Neuronal stem cell (in vitro differentiated cells): Measurements from ENCODE around the gene SUN3.
"Not testable (repeated sequence)": the region's sequence is repeated elsewhere in the genome, so short reads cannot be mapped to it uniquely, and the experiment has no call there.

Experiments used
- DNase-seq: peaks from one replicate; pipeline ENCODE4 v3.0.0-alpha.2; 2013; ENCODE audit warnings: low spot score
- H2AFZ ChIP-seq: one replicate; pipeline ENCODE4 v1.6.1; 2013; ENCODE audit warnings: mild to moderate bottlenecking, low read length, inconsistent platforms
- H2AK5ac ChIP-seq: 2 replicates; pipeline ENCODE4 v1.6.1; 2013; ENCODE audit warnings: low read depth, mild to moderate bottlenecking, inconsistent platforms, low read length, moderate library complexity, mixed read lengths
- H2BK120ac ChIP-seq: 2 replicates; pipeline ENCODE4 v1.6.1; 2013; ENCODE audit warnings: low read depth, mild to moderate bottlenecking, inconsistent platforms, low read length, moderate library complexity, mixed read lengths
- H2BK12ac ChIP-seq: one replicate; pipeline ENCODE4 v1.6.1; 2013; ENCODE audit warnings: low read length, inconsistent platforms
- H2BK15ac ChIP-seq: 2 replicates; pipeline ENCODE4 v1.6.1; 2013; ENCODE audit warnings: mild to moderate bottlenecking, low read length, inconsistent platforms, mixed read lengths
- H2BK5ac ChIP-seq: one replicate; pipeline ENCODE4 v1.6.1; 2013; ENCODE audit warnings: inconsistent platforms, mild to moderate bottlenecking, low read length, moderate library complexity
- H3K14ac ChIP-seq: one replicate; pipeline ENCODE4 v1.6.1; 2013; ENCODE audit warnings: low read length, inconsistent platforms
- H3K18ac ChIP-seq: 2 replicates; pipeline ENCODE4 v1.6.1; 2013; ENCODE audit warnings: low read length, inconsistent platforms
- H3K23ac ChIP-seq: 2 replicates; pipeline ENCODE4 v1.6.1; 2013; ENCODE audit warnings: low read depth, mild to moderate bottlenecking, mixed read lengths, low read length, inconsistent platforms; ENCODE audit not compliant: poor library complexity
- H3K27ac ChIP-seq: replicated peaks from 3 replicates; pipeline ENCODE4 v1.5.1; 2013; ENCODE audit warnings: low read length, inconsistent platforms
- H3K27me3 ChIP-seq, 3 experiments: 2 replicates each; pipeline ENCODE4 v1.6.1; 2013; ENCODE audit warnings: low read length in 3 of 3, mild to moderate bottlenecking in 2 of 3, inconsistent platforms in 1 of 3, low read depth in 1 of 3, mixed read lengths in 1 of 3, moderate library complexity in 1 of 3; ENCODE audit not compliant: control insufficient read depth in 3 of 3, insufficient read depth in 3 of 3
- H3K36me3 ChIP-seq, 2 donors: replicated peaks in 1 of 2; 2 replicates each; pipeline ENCODE4 v1.6.1; 2013; ENCODE audit warnings: low read length in 2 of 2; ENCODE audit not compliant: control insufficient read depth in 2 of 2, insufficient read depth in 2 of 2
- H3K4ac ChIP-seq: 2 replicates; pipeline ENCODE4 v1.6.1; 2013; ENCODE audit warnings: inconsistent platforms, mild to moderate bottlenecking, low read length, moderate library complexity
- H3K4me1 ChIP-seq, 2 donors: 1 replicate in 1 of 2; 2 replicates in 1 of 2; pipeline ENCODE4 v1.6.1; 2013; ENCODE audit warnings: low read length in 2 of 2, low read depth in 1 of 2; ENCODE audit not compliant: control insufficient read depth in 2 of 2, insufficient read depth in 1 of 2
- H3K4me2 ChIP-seq: one replicate; pipeline ENCODE4 v1.6.1; 2013; ENCODE audit warnings: mild to moderate bottlenecking, low read length, inconsistent platforms; ENCODE audit not compliant: insufficient read depth, poor library complexity, severe bottlenecking
- H3K4me3 ChIP-seq, 2 donors: 2 replicates each; pipeline ENCODE4 v1.5.1; 2013; ENCODE audit warnings: low read length in 2 of 2, mild to moderate bottlenecking in 2 of 2, inconsistent platforms in 1 of 2, moderate library complexity in 1 of 2
- H3K79me1 ChIP-seq: one replicate; pipeline ENCODE4 v1.6.1; 2013; ENCODE audit warnings: low read depth, mild to moderate bottlenecking, inconsistent platforms, low read length, moderate library complexity
- H3K9ac ChIP-seq: one replicate; pipeline ENCODE4 v1.6.1; 2013; ENCODE audit warnings: mild to moderate bottlenecking, low read depth, low read length, inconsistent platforms; ENCODE audit not compliant: poor library complexity
- H3K9me3 ChIP-seq, 2 donors: replicated peaks in 1 of 2; 2 replicates each; pipeline versions ENCODE3 to v1.6.1; 2013; ENCODE audit warnings: low read length in 2 of 2, mild to moderate bottlenecking in 2 of 2, inconsistent platforms in 1 of 2, low read depth in 1 of 2, mixed read lengths in 1 of 2, moderate library complexity in 1 of 2; ENCODE audit not compliant: control insufficient read depth in 2 of 2, insufficient read depth in 1 of 2
- H4K8ac ChIP-seq: one replicate; pipeline ENCODE4 v1.6.1; 2013; ENCODE audit warnings: low read depth, mild to moderate bottlenecking, inconsistent platforms, low read length, moderate library complexity
- H4K91ac ChIP-seq: one replicate; pipeline ENCODE4 v1.6.1; 2013; ENCODE audit warnings: low read length, low read depth, mild to moderate bottlenecking, inconsistent platforms; ENCODE audit not compliant: poor library complexity
- WGBS, 2 donors: extraction: QIAGEN DNeasy Blood & Tissue Kit; methylation state at CpG; one replicate each; pipeline ENCODE4 v1.1.7; 2013; ENCODE audit warnings: missing lambda C conversion rate in 2 of 2, mixed read lengths in 1 of 2; ENCODE audit not compliant: insufficient read length in 2 of 2, insufficient replicate concordance in 1 of 2; ENCODE audit errors: extremely low coverage in 2 of 2; 5-methylcytosine and 5-hydroxymethylcytosine counted together

The SUN3 gene

GRCh38 chr7:47988496-47989386, 40.2 kb downstream of the SUN3 start:
- peaks cover 0 to 7% of the 10 kb centered on the region in 2 donors for H3K4me1 ChIP-seq
- H3K4ac ChIP-seq: no peak overlapping the region
- H3K27ac ChIP-seq: no peak overlapping the region
- no peaks in the 10 kb centered on the region for H3K36me3 ChIP-seq
- H2BK120ac ChIP-seq: no peak overlapping the region
- no peak overlapping the region for H4K8ac ChIP-seq
- no peak overlapping the region for H3K18ac ChIP-seq
- no peaks in the 10 kb centered on the region for H3K79me1 ChIP-seq
- no peak overlapping the region for H3K4me2 ChIP-seq
- H2AK5ac ChIP-seq: no peak overlapping the region
- H3K23ac ChIP-seq: no peak overlapping the region
- WGBS, 2 donors: no CpG with 5 or more reads among the region's 8 CpGs
- no peaks in the 10 kb centered on the region for H3K27me3 ChIP-seq
- no peak overlapping the region for H2BK15ac ChIP-seq
- no peak overlapping the region for H3K14ac ChIP-seq
- no peak overlapping the region for H2BK5ac ChIP-seq
- no peaks in the 10 kb centered on the region for H3K9me3 ChIP-seq
- H4K91ac ChIP-seq: no peak overlapping the region
- no peak overlapping the region for H2AFZ ChIP-seq
- H3K9ac ChIP-seq: no peak overlapping the region
- no peak for DNase-seq
- no peak overlapping the region for H3K4me3 ChIP-seq
- no peak overlapping the region for H2BK12ac ChIP-seq

- Histone ChIP-seq H2BK15ac (no peak overlapping the region), H2BK120ac (no peak overlapping the region), H4K91ac (no peak overlapping the region), H2BK5ac (no peak overlapping the region), H3K79me1 (no peaks in the 10 kb centered on the region), H3K27ac (no peak overlapping the region), H3K23ac (no peak overlapping the region), H3K36me3 (peaks cover 4 to 6% of the 10 kb centered on the region in 2 donors), H3K18ac (no peak overlapping the region), H3K9ac (no peak overlapping the region), H3K4me3 (no peak overlapping the region), H2AK5ac (no peak overlapping the region), H3K14ac (no peak overlapping the region), H3K4ac (no peak overlapping the region), H2BK12ac (no peak overlapping the region), H3K9me3 (no peaks in the 10 kb centered on the region), H3K4me1 (peaks cover 4 to 5% of the 10 kb centered on the region in 2 donors), H3K4me2 (no peak overlapping the region), H4K8ac (no peak overlapping the region), H2AFZ (no peak overlapping the region), H3K27me3 (no peaks in the 10 kb centered on the region)
- DNase-seq: no peak
- WGBS, 2 donors: no CpG with 5 or more reads among the region's 2 CpGs
These were observed 46.3 kb downstream of the SUN3 start for GRCh38 chr7:47982610-47983009.

GRCh38 chr7:47980648-47981047, 48.3 kb downstream of the SUN3 start:
- H2BK12ac ChIP-seq, H3K18ac ChIP-seq, H2BK15ac ChIP-seq, H3K27me3 ChIP-seq, H3K4ac ChIP-seq, H3K14ac ChIP-seq, H3K79me1 ChIP-seq, H3K4me2 ChIP-seq, H4K91ac ChIP-seq, DNase-seq, H3K4me3 ChIP-seq, H3K4me1 ChIP-seq, H2AFZ ChIP-seq, H3K9me3 ChIP-seq, H4K8ac ChIP-seq, H2BK5ac ChIP-seq, H3K23ac ChIP-seq, H3K9ac ChIP-seq, H2AK5ac ChIP-seq, H3K27ac ChIP-seq, H2BK120ac ChIP-seq: not testable (repeated sequence)
- H3K36me3 ChIP-seq: peaks cover 15 to 25% of the 10 kb centered on the region in 2 donors
- WGBS, 2 donors: no CpG with 5 or more reads among the region's 5 CpGs

- no CpG with 5 or more reads among the region's 7 CpGs for WGBS, 2 donors
- Histone ChIP-seq H3K23ac (no peak overlapping the region), H2BK5ac (no peak overlapping the region), H3K4me3 (peak overlapping the region; percentile 56 to 97), H3K79me1 (no peaks in the 10 kb centered on the region), H3K14ac (no peak overlapping the region), H4K8ac (no peak overlapping the region), H2AFZ (peak overlapping the region; percentile 92), H3K36me3 (peaks cover 17 to 32% of the 10 kb centered on the region in 2 donors), H3K9me3 (peaks cover 0 to 2% of the 10 kb centered on the region in 2 donors), H3K9ac (no peak overlapping the region), H3K27ac (no peak overlapping the region), H3K27me3 (no peaks in the 10 kb centered on the region), H3K18ac (no peak overlapping the region), H2BK12ac (no peak overlapping the region), H2BK120ac (no peak overlapping the region), H2AK5ac (no peak overlapping the region), H3K4me2 (peak overlapping the region; percentile 79), H4K91ac (no peak overlapping the region), H3K4me1 (peaks cover 4 to 5% of the 10 kb centered on the region in 2 donors), H2BK15ac (no peak overlapping the region), H3K4ac (no peak overlapping the region)
- DNase-seq: no peak
These were observed 49.1 kb downstream of the SUN3 start for GRCh38 chr7:47979832-47980181.
